EL (cell line): ENCODE measurements around the gene CYP8B1.
"Not testable (repeated sequence)": the region's sequence is repeated elsewhere in the genome, so short reads cannot be mapped to it uniquely, and the experiment has no call there.

Source experiments
- DNase-seq: peaks from one replicate; pipeline ENCODE4 v3.0.0-alpha.2; 2016

Gene CYP8B1

DNA sequence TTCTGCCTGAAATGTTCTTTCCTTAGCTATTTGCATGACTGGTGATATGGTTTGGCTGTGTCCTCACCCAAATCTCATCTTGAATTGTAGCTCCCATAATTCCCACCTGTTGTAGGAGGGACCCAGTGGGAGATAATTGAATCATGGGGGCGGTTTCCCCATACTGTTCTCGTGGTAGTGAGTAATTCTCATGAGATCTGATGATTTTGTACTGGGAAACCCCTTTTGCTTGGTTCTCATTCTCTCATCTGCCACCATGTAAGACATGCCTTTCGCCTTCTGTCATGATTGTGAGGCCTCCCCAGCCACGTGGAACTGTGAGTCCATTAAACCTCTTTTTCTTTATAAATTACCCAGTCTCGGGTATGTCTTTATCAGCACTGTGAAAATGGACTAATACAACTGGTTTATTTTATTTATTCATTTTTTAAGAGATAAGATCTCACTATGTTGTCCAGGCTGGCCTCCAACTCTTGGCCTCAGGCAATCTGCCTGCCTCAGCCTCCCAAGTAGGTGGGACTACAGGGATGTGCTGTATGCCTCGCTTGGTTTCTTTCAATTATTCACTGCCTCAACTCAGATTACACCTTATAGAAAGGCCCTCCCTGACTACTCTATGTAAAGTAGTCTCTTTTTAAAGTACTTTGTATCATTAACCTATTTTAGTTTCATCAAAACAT is 7.7 kb upstream of the CYP8B1 start:
- not testable (repeated sequence) for DNase-seq

DNA sequence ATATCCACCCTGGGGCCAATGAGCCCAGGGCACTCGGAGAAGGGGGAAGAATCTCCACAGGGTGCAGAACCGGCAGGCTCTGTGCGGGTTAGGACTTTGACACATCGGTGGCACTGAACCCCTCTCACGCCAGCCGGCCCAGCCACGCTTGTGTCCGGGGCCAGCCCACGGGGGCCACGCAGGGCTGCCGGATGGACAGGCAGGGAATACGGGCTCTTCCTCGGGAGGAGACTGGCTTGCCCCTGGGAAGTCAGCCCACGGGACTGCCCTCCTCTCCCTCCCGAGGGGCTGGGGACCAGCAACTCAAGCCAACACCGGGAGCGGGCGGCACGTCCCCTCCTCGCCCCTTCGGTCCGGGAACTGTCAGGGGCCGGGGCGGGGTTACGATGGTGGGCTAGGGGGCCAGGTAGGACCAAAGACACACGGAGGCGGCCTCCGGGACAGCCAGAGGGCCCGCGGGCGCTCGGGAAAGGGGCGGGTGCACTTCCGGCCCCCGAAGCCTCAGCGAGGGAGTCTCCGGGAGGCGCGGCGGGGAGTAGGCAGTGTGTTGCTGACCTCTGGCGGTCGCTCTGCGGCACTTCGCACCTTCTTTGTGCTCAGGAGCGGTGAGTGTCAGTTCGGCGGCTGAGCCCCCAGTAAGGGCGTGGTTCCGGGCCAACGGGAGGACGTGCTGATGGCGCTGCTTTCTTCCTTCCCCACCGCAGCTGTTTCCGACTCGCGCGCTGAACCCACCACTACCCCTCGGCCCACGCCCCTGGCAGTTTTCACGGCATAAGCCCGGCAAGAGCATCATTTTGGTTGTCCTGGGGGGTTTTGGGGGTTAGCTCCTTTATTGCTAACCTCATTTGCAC is 5.1 kb upstream of the CYP8B1 start:
- peak; percentile 84 for DNase-seq

DNA sequence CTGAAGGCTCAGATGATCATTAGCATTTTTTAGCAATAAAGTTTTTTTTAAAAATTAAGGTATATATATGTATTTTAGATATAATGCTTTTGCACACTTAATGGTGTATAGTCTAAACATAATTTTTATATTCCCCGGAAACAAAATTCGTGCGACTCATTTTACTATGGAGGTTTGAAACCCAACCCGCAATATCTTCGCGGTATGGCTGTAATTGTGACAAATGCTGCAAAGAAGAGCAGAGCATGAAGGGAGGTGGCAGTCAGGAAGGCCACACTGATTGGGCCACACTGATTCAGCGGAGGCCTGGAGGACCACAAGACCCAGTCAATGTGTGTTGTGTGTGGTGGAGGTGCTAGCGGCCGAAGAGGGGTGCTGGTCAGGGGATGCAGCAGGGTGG is 4.5 kb upstream of the CYP8B1 start:
- DNase-seq = no peak

DNA sequence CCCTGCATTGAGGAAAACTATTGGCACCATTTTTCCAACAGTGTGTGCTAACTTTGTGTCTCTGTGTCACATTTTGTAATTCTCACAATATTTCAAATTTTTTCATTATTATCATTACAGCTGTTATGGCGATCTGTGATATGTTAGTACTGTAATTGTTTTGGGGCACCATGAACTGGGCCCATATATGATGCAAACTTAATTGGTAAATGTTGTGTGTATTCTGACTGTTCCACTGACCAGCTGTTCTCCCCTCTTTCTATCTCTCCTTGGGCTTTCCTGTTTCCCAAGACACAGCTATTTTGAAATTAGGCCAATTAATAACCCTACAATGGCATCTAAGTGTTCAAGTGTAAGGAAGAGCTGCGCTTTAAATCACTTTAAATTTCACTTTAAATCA is 2.2 kb upstream of the CYP8B1 start:
- DNase-seq = no peak

DNA sequence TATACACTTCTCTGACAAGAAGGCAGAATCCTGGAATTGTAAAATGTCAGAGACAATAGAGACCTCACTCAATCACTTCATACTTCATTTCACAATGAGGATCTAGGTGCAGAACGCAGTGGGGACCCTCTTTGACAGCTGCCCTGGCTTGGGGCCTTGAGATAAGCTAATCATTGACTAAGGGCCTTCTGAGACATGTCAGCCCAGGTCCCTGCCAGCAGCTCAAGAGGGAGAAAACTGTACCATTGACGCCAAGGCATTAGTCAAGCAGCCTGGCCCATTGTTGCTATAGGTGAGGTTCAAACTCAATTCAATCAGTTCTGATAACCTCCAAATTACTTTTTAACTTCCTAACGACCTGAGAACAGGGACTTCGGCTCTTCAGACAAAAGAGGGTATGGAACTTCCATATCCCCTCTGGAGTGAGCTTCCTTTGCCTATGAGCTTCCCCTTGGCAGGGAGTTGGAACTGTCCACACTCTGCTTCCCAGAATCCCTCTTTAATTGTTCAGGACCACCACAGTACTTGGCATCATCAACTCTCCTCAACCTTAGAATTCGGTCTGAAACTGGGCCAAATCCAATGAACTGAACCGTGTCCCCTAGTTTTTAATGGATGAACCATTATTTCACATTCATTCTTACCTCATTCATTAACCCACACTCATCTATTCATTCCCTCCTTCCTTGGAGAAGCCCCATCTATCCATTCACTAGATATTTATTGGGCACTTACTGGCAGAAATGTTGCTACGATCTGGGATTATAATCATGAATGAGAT is 1.5 kb upstream of the CYP8B1 start:
- no peak for DNase-seq

DNA sequence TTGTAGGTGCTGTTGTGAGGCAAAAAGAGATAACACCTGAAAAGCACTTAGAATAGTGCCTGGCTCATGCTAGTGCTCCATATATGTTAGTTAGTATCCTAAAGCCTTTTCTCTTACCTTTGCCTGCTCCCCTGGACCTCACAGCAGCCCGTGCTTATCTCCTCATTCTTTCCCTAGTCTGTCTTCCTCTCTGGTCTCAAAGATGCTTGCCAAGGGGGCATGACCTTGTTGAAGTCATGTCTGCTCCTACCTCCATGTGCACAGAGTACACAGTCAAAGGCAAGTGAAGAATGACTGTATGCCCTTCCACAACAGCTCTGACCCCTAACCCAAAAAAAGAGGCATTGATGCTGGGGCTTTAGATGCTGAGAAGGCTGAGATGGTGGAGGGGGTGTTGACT is 722 bp upstream of the CYP8B1 start:
- no peak for DNase-seq

DNA sequence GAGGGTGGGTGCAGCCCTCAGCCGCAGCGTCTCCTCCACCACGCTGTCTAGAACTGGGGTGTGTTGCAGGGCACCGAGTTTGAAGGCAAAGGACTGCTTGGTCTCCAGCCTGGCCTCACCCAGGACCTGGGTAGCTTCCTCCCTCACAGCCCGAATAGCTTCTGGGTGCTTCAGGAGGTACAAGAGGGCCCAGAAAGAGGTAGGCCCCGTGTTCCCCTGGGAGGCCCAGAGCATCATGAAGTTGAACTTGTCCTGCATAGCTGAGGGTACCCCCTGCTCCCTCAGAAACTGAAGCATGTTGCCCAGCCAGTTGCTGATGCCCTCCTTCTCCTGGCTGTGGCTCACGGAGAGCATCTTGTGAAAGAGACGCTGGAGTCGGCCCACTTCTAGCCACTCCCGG is 930 bp downstream of the CYP8B1 start:
- no peak for DNase-seq

DNA sequence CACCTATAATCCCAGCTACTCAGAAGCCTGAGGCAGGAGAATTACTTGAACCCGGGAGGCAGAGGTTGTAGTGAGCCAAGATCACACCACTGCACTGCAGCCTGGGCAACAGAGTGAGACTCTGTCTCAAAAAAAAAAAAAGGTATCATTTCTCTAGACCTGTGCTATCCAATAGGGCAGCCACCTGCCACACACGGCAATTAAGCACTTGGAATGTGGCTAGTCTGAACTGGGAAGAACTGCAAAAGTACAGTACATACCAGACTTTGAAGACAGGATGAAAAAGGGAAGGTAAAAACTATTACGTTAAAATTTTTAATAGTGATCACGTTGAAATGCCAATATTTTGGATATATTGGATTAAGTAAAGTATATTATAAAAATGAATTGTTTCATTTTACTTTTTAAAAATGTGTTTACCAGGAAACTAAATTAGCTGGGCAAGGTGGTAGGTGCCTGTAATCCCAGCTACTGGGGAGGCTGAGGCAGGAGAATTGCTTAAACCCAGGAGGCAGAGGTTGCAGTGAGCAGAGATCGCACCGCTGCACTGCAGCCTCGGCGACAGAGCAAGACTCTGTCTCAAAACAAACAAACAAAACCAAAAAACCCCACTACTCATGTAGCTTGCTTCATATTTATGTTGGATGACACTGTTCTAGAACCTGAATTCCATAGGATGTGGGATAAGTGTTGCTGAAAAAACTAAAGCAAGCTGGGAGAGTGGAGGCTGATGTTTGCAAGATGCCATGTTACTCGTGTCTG is 2.3 kb downstream of the CYP8B1 start:
- no peak for DNase-seq

DNA sequence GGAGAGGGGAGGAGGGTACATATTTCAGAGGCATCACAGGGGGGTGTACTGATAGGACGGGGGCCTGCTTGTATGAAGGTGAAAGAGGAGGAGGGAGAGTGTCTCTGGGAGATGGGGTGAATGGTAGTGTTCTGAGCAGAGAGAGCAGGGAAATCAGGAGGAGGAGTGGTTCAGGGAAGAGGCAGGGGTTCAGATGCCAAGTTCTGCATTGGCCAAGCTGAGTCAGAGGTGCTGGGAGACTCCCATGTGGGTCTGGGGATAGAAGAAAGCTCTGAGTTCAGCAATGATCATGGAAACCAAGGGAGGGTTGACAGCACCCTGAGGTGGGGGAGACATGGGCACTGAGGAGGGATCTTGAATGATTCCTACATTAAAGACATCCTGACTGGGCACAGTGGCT is 3.0 kb downstream of the CYP8B1 start:
- DNase-seq = no peak

DNA sequence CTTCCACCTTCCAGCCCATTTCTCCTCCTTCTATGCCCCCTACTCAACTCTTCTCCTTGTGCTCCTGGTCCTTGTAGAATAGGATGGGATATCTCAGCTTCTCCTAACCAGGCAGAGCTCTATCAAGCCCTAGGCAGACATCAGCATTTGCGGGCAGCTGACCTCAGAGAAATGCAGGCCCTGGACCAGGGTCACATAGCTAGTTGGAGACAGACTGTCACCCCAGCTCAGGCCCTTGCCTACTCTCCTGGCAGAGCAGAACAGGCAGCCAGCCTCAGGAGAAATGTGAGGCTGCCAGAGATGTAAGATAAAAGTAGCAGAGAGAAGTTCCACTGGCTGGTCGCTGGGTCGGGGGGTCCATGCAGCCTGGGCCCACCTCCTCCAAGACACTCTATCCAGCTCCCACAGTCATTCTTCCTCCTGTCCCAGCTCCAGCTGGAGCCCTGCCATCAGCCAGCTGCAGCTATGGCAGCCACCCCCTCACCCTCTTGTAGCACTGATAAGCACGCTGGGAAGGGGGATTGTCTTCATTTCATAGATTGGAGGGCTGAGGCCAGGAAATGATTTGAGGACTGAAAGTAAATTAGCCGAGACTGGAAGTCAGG is 4.0 kb downstream of the CYP8B1 start:
- DNase-seq = no peak

DNA sequence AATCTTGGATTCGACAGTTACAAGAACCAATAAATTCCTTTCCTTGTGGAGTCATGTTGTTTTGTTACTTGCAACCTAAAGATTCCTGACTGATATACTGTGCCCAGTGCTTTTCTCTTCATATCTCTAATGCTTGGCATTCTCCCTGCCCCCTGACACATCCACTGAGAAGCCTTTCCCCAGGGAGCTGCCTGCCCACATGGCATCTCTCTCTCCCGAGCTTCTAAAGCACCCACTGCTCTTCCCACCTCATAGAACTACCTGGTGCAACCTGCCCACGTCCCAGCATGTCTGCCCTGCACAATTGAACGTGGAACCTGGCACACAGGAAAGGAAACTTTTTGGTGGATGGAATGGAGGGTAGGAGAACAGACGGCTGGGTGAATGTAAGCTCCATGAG is 6.8 kb downstream of the CYP8B1 start:
- no peak for DNase-seq

DNA sequence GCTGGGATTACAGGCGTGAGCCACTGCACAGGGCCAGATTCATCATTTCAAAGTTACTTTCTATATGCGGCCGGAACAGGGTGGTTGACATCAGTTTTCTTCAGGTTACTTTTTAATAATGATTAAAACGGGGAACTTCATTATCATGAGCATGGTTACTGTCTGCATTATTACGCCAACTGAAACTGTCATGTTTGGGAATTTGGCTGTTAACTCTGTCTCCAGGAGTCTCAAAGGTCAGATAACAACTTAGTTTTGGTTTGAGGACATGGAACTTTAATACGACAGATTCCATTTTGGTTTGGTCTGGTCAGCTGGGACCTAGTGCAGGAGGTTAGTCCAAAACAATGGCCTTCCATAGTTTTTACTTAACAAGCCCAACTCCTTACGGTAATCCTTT is 8.5 kb downstream of the CYP8B1 start:
- DNase-seq = no peak

DNA sequence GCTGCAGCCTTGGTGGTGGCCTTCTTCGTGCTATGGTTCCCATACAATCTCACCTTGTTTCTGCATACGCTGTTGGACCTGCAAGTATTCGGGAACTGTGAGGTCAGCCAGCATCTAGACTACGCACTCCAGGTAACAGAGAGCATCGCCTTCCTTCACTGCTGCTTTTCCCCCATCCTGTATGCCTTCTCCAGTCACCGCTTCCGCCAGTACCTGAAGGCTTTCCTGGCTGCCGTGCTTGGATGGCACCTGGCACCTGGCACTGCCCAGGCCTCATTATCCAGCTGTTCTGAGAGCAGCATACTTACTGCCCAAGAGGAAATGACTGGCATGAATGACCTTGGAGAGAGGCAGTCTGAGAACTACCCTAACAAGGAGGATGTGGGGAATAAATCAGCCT is 10.4 kb downstream of the CYP8B1 start:
- DNase-seq = no peak

DNA sequence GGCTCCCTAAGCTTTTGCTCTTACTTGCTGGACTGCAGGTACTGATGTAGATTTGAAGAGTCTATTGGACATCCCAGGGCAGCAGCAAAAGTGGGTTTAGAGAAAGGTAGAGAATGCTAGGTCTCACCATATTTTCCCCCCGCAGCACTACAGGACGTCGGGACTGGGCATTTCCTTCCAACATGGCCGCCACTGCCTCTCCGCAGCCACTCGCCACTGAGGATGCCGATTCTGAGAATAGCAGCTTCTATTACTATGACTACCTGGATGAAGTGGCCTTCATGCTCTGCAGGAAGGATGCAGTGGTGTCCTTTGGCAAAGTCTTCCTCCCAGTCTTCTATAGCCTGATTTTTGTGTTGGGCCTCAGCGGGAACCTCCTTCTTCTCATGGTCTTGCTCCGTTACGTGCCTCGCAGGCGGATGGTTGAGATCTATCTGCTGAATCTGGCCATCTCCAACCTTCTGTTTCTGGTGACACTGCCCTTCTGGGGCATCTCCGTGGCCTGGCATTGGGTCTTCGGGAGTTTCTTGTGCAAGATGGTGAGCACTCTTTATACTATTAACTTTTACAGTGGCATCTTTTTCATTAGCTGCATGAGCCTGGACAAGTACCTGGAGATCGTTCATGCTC is 11.2 kb downstream of the CYP8B1 start:
- no peak for DNase-seq

DNA sequence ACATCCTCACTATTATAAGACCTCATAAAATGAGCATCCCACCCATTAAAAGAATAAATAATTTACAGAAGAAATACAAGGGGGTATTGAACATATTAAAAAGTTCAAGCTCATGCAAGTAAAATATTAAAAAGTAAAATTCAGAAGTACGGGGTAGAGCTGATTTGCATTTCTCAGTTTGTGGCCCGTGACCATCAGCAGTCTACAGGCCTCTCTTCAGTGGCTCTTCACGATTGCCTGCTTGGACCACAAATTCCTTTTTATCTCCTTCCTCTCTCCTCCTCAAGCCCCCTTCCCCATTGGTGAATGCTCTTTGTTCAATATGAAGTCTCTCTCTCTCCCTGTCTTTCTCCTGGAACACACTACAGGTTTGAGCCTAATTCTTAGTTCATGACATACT is 19.1 kb downstream of the CYP8B1 start:
- no peak for DNase-seq

DNA sequence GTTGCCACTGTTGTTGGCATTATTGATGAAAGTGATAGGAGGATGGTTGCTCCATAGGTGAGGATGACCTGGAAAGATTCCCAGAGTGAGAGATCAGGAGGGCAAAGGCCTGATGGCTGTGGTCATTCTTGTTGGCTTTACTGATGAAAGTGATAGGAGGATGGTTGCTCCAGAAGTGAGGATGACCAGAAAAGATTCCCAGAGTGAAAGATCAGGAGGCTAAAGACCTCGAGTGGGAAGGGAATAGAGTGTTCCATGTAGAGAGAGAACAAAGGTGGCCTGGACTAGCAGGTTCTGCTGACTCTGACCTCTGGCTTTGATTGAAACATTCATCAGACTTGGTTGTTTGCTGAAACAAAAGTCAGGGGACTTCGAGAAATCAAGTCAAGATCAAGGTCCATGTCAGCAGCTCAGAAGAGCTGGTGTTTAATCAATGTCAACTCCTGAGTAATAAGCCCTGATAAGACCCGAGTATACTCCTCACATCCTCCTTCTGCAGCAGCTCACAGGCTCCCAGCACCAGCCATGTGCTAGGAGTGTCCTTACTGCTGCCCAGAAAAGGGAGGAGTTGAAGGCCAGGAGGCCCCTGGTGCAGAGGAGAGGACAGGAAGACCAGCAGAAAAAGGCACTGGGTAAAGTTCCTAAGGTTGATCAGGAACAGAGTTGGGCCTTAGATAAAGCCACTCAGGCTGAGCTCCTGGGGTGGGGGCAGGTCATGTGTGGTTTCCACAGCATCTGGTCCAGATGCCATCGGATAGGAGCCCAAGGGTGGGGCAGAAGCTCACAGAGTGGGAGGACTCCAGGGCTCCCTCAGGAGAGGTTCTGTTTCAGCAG is 19.9 kb downstream of the CYP8B1 start:
- no peak for DNase-seq

DNA sequence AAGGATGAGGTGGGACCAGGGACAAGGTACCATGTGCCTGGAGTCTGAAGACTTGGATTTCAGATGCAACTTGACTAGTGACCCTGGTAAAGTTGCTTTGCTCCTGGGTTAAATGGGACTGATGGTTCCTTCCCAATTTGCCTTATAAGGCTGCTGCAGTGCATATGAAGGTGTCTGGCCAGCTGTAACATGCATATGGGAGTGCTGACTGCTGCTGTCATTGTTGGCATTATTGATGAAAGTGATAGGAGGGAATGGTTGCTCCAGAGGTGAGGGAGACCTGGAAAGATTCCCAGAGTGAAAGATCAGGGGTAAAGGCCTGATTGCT is 20.5 kb downstream of the CYP8B1 start:
- no peak for DNase-seq

DNA sequence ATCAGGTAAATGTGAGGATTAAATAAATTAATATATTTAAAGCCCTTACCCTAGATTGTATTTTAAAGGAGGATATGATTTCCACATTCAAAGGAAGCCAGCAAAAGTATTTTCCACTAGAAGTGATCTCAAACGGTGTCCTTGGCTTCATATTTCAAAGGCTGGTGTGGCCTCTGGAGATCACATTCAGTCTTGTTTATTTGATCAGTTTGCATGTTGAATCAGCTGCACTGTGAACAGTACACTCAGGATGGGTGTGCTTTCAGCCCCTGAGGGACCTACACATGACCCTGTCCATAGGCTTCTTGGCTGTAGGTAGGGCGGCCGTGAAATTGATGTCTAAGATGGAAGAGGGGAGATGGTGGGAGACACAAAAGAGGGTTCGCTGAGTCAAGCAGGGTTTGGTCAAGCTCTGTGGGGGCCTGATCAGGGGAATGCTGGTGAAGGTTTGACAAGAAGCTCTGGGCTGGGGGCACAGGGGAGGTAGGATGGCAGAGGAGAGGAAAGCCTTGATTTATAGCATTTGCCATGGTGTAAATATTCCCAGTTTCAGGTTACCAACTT is 21.9 kb downstream of the CYP8B1 start:
- no peak for DNase-seq

DNA sequence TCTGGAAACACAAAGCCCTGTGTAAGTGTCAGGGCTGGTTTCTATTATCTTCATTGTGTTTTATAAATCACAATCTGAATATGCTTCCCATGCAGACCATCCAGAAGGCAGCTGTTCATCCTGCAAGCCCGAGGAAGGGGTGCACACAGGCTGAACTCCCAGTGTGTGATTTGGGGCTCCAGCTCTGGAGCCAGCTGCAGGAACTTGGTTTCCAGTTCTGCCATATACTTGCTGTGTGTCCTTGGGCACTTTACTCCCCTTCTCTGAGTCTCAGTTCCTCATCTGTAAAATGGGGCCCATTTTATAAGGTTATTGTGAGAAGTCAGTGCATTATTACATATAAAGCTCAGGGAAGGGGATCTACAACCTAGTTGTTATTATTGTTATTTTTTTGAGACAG is 22.6 kb downstream of the CYP8B1 start:
- no peak for DNase-seq

DNA sequence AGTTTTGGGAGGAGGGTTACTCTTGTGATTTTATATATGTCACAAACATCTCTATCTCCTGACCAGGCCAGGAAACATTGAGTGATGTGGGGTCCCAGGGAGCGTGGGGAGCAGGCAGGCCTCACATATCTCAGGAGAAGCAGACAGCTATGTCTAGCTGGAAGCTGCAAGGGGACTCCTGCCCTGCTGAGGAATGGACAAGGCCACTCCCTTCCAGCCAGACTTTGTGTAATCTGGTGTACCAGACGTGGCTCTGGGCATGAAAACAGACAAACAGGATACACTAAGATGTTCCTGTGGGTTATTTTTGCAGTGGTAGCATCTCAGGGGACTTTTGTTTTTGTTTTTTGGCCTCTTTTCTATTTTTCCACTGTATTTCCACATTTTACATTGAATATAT is 23.2 kb downstream of the CYP8B1 start:
- no peak for DNase-seq

DNA sequence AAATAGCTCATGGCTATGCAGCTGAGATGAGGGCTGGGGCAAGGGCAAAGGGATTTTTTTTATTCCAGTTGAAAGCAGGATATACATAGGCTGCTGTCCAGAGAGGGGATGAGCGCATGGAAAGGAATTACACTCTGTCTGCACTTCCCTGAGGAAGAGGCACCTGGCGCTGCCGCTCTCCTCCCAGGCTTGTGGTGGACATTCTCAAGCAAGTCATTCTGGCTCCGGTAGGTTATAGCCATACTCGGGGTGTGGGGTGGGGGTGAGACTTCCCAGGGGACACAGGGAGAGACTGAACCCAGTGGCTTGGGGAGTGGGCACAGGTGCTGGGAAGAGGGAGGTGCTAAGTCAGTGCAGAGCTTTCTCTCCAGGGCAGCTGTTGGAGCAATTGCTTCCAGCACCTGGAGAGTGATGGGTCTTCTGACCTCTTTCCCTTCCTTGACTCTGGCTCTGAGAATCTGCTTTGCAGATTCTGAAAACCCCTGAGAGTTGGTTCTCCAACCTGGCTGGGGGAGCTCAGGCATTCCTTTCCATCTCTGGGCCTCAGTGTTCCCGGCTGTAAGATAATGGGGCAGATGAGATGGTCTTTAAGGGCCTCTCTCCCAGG is 24.3 kb downstream of the CYP8B1 start:
- DNase-seq = no peak
